NB4 (cell line): ENCODE data around the gene DOCK9.

ENCODE experiments used
- POLR2A ChIP-seq: IDR thresholded peaks from 2 replicates; pipeline ENCODE4 v1.6.1; 2011; ENCODE audit warnings: mild to moderate bottlenecking; ENCODE audit not compliant: insufficient read length; ENCODE audit errors: extremely low read depth
- TF ChIP-seq, protein P1 (sequence below): IDR thresholded peaks from one replicate; pipeline ENCODE4 v1.5.1; 2012; ENCODE audit warnings: low read depth, low read length

DNA sequence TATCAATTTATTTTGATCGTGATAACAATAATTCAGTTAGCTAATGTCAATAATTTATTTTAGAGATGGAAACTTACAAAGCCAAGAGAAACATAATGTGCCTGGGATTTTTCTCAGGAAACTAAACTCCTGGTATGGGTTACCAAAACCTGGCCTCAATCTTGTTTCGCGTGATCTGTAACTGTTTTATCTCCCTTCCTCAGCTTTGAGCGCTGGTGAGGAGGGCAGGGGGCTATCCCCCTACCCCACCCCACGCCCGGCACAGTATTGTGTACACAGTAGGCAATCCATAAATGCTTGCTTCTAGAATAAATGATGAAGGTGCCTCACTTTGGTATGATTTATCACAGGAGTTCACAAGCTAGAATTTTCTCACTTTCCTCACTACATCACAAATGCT, 7.7 kb upstream of the DOCK9 start:
- TF ChIP-seq POLR2A = no peak
- TF ChIP-seq, protein P1, sequence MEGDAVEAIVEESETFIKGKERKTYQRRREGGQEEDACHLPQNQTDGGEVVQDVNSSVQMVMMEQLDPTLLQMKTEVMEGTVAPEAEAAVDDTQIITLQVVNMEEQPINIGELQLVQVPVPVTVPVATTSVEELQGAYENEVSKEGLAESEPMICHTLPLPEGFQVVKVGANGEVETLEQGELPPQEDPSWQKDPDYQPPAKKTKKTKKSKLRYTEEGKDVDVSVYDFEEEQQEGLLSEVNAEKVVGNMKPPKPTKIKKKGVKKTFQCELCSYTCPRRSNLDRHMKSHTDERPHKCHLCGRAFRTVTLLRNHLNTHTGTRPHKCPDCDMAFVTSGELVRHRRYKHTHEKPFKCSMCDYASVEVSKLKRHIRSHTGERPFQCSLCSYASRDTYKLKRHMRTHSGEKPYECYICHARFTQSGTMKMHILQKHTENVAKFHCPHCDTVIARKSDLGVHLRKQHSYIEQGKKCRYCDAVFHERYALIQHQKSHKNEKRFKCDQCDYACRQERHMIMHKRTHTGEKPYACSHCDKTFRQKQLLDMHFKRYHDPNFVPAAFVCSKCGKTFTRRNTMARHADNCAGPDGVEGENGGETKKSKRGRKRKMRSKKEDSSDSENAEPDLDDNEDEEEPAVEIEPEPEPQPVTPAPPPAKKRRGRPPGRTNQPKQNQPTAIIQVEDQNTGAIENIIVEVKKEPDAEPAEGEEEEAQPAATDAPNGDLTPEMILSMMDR = no peak
